NCI-H1436 (cell line): ENCODE data around the gene BCKDHB.
A peak's percentile ranks its signal among the peaks of the same experiment; 100 is the strongest.

Source experiments
- DNase-seq: peaks from one replicate; lab custom pipeline; 2025; lab: John Stamatoyannopoulos, UW

The BCKDHB gene

GRCh38 chr6:80151635-80152034, 45.2 kb downstream of the BCKDHB start:
- DNase-seq, result no peak

DNA sequence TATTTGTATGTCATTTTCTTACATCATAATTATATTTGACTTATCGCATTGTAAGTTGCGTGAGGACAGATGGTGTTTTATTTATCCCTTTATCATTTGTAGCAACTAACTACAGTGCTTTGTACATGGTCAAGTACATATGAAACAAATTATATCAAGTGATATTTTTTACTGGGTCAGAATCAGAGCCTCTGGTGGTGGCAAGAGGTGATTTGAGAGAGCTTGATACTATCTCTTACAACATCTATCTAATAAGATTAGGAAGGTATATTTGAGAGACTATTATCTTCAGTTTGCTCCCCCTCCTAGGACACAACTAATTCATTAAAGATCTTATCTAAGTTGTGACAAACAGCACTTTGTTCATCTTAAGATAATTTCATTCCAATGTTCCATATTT, 47.7 kb downstream of the BCKDHB start:
- DNase-seq, result no peak

- no peak for DNase-seq
Observed at GRCh38 chr6:80156221-80156620, 49.8 kb downstream of the BCKDHB start.

DNA sequence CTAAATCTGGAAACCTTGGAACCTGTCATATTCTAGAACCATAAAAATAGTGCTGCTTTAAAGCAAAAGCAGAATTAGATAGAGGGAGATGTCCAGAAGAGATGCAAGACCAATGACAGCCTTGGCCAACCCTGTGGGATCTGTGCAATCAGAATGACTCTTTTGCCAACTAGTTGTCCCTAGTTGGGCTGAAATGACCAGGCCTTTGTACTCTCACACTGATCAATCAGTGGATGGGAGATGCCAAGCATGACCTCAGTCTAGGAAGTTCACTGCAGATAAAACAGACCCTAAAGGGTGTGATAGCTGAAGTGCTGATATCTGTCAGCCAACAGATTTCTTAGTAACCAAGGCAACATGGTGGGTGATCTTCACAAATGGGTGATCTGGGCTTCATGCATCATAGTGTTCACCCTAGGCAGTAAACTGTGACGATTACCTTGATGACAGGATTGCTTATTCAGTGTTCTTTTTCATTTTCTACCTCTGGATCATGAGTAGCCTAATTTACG, 52.1 kb downstream of the BCKDHB start:
- DNase-seq, result no peak

- DNase-seq, result no peak
Observed at GRCh38 chr6:80161434-80161833, 55.0 kb downstream of the BCKDHB start.

DNA sequence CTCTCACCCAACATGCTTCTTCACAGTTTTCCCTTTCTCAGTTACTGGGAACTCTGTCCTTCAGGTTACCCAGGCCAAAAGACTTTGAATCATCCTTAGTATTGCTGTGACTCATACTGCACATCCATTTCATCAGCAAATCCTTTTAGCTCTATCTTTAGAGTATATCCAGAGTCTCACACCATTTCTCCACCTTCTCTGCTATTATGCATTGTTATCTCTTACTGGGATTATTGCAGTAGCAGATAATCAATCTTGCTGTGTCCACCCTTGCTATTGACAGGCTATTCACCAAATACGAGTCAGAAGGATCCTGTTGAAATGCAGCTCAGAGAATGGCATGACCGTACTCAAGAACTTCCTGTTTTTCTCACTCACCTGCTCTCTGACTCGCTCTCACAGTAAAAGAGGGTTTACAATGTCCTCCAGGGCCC, 57.3 kb downstream of the BCKDHB start:
- no peak for DNase-seq

DNA sequence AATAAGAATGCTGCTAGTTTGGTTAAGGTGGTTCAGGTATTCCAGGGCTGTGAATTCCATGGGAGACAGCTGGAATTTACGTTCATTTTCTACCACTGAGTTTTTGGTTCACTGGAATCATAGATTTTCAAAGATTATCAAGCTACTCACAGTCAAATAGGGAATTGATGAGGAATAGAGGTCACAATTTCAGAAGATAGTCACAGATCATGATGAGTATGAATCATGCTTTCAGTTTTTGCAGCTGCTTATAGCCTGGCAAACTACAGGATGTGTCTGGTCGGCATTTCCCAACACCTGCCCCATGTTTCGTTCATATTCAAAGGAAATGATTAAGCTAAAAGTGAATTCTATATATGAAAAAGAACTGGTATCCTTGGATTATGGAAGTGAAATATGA, 58.7 kb downstream of the BCKDHB start:
- no peak for DNase-seq

- DNase-seq, result no peak
Observed at GRCh38 chr6:80165819-80166218, 59.3 kb downstream of the BCKDHB start.

DNA sequence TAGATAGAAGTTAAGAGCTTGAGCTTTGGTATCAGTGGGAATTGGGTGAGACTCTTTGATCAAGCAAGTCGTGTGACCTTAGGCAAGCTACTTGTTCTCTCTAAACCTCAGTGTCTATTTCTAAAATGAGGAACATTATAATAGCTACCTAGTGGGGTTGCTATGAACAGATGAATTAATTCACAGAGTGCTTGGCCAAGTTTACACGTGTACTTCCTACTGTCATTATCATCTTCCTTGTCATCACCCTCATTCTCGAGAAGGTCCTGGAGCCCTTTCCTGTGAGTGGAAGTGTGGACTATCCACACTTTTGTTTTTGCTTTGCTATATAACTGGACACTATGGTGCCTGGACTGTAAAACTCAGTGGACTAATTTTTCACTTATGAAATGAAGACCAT, 64.0 kb downstream of the BCKDHB start:
- DNase-seq, result no peak

GRCh38 chr6:80173411-80173810, 66.9 kb downstream of the BCKDHB start:
- no peak for DNase-seq

DNA sequence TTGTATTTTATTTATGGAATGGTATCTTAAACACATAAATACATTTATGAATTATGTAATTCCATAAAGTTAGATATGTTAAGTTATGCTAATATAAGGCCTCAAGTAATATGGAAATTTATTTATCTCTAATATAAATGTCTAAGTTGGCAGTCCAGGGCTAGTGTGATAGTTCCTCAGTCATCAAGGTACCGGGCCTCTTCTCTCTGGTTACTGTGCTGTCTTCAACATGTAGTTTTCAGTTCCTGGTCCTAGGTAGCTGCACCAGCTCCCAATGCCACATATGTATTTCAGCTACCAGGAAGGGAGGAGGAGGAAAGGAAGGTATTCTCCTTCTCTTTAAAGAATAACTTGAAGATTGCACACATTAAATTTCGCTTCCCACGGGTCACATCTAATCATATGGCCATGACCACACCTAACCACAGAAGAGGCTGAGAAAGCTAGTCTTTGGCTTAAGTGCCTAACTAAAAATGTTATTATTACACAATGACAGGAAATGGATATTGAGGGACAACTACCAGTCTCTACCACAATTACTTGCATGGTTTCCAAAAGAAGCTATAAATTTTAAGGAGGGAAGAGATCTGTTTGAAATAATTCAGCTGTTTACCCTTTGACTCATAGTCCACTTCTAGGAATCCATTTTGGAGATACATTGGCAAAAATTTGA, 68.6 kb downstream of the BCKDHB start:
- DNase-seq, result no peak

GRCh38 chr6:80179695-80180094, 73.2 kb downstream of the BCKDHB start:
- no peak for DNase-seq

GRCh38 chr6:80181352-80182081, 75.0 kb downstream of the BCKDHB start:
- DNase-seq, result no peak

DNA sequence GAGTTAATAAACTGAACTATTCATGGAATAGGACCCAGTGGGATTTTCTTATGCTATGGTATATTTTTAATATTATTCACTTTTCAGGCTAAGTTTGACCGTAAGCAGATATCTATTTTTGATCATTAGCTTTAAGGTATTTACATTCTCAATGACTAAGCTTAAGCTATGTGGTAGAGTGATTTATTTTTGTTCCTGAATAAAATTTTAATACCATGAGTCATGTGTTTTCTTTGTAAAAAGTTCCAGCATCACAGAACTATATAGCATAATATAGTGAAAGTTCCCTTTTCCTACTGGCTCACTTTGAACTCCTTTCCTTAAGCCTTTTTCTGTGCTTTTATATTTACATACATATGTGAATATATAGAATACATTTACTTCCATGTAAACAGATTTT, 75.8 kb downstream of the BCKDHB start:
- DNase-seq, result no peak

DNA sequence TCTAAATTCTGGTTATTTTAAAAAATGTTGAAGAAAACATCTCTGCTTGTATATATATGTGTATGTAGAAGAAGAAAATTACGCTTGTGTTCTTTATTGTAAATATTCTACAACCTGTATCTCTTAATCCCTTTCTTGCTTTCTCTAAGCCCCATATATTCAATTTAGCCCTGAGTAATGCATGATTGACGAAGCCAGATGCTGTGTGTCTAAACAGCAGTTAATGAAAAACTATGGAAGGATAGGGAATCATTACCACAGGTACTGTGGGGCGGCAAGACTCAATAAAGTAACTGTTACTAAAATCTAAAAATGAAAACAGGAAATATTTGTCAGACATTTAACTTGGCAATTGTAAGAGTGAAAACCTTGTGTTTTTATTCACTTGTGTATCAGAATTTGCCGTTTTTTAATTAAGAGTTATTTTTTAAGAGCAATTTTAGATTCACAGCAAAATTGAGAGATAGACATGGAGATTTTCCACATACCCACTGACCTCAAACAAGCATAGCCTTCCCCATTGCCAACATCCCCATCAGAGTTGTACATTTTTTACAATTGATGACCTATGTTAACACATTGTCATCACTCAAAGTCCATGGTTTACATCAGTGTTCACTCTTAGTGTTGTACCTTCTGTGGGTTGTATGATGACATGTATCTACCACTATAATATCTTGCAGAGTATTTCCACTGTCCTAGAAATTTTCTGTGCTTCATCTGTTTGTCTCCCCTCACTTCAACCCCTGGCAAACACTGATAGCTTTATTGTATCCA, 76.7 kb downstream of the BCKDHB start:
- no peak for DNase-seq

- DNase-seq, result no peak
Observed at GRCh38 chr6:80185492-80185891, 79.0 kb downstream of the BCKDHB start.

DNA sequence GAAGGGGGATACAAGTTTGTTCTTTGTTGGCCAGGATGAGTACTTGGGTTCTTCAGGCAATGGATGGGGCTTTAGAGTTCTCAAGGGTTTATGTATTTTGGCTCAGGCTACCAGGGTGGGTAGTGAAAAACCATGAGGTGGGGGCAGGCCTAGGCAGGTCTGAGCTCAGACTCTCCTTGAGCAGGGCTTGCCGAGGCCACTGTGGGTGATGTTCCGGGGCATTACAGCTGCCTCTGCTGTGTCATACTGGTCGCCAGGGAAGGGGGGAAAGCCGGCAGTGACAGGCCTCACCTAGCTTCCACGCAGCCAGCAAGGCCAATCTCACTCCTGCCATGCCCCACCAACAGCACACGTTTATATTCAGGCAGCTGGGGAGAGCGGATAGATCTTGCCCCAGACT, 79.6 kb downstream of the BCKDHB start:
- DNase-seq, result no peak

- peak; percentile 1 for DNase-seq
Observed at GRCh38 chr6:80196906-80197305, 90.4 kb downstream of the BCKDHB start.

DNA sequence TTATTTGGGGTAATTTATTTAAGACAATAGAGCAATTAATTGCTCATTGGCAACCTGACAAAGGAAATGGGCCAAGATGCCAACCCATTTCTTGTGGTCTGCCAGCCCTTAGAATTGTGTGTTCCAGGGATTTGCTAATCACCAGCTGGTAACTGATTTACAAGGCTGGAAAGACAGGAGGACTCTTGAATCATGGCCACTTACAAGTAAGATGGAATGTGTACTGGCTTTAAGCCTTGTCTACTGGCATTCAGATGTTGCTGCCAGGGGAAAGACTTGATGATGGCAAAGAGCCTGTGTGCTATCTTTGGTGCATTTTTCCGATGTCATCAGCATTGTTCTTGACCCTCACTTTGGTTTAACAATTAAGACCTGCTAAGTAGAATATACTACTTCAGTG, 91.0 kb downstream of the BCKDHB start:
- no peak for DNase-seq

GRCh38 chr6:80197986-80198385, 91.5 kb downstream of the BCKDHB start:
- DNase-seq, result no peak

GRCh38 chr6:80203283-80203682, 96.8 kb downstream of the BCKDHB start:
- DNase-seq, result no peak

DNA sequence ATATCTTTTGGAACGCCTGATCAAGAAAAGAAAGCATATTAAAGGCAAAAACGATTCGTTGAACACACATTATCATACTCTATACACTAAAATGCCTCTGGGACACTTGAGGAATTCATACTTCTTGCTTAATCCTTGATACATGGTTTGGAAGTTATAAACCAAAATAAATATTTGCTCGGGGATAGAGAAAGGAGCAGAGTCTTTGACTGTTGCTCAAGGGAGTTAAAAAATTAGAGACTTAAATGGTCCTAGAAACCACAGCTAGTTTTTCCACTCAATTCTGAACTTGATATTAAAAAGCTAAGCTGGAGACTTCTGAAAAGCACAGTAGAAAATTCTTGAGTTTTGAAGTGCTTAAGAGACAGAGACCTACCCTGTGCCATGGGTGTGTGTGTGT, 98.9 kb downstream of the BCKDHB start:
- no peak for DNase-seq

- DNase-seq, result no peak
Observed at GRCh38 chr6:80206758-80207157, 100.3 kb downstream of the BCKDHB start.
